ENCODE measurements around the gene CD36. TPM values are rescaled to one million over a fixed set of nuclear protein-coding genes. Genes with fewer than 3 reads are reported as not detected.

CD36 gene
- total and polyA plus RNA-seq, 2 experiments from 2014 or later = 0.40 to 1.8 TPM

DNA sequence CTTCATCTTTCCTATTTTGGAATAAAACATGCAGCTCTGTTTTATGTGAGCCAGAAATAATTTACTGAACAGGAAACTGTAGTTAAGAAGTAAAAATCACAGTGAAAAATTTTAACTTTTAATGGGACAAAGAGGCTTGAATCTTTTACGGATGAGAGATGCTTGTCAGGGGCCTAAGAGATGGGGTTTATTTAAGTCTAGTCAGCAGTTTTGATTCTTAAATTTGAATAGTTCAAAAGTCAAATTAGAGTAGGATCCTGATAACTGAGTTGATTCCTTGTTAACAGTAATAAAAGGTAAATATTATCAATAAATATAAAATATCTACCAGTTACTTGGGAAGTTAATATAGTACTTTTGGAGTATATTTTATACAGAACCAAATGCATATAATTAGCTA lies 24.9 kb upstream of the CD36 start:
- Histone ChIP-seq H3K27me3 (ENCODE audit: insufficient read depth) (no peaks in the 10 kb centered on the region), H3K9me2 (ENCODE audit: insufficient read depth) (no peaks in the 10 kb centered on the region; the same call in 1 of the 2 replicates), H3K4me3 (no peak overlapping the region), H3K4me2 (no peak overlapping the region), H3F3A (replicated peaks; ENCODE audit: low read depth) (no peaks in the 10 kb centered on the region), H3K27ac (ENCODE audit: low read depth) (no peak overlapping the region), H3K4me1 (ENCODE audit: insufficient read depth) (peaks cover 11% of the 10 kb centered on the region; the same call in 1 of the 2 replicates), H3K36me3 (ENCODE audit: insufficient read depth) (no peaks in the 10 kb centered on the region), H3K79me2 (replicated peaks; ENCODE audit: insufficient read depth) (no peaks in the 10 kb centered on the region), H2AFZ (no peak overlapping the region), H4K20me1 (replicated peaks; ENCODE audit: insufficient read depth) (no peaks in the 10 kb centered on the region)
- H3K27me3 Mint-ChIP-seq (ENCODE audit: insufficient read depth, low read depth, poor library complexity) = peaks cover 2% of the 10 kb centered on the region
- no peaks in the 10 kb centered on the region for H3K36me3 Mint-ChIP-seq (ENCODE audit: low read depth)
- no peak overlapping the region for H3K27ac Mint-ChIP-seq
- 0 out of 3 replicates have a peak, but pooled peaks cover 2% of the 10 kb centered on the region for H3K9me3 Mint-ChIP-seq
- ATAC-seq = no peak
- H3K4me3 Mint-ChIP-seq = no peak overlapping the region
- peaks cover 17% of the 10 kb centered on the region for H3K4me1 Mint-ChIP-seq
- no peak for TF ChIP-seq JUNB (IDR thresholded peaks at IDR 0.05; ENCODE audit: unreplicated experiment)
- TF ChIP-seq ZNF331 (CRISPR knock-in tag; IDR thresholded peaks at IDR 0.05; ENCODE audit: low read depth) = no peak
- TF ChIP-seq EZH2 (IDR thresholded peaks at IDR 0.05; ENCODE audit: low read depth, unreplicated experiment) = no peak
- TF ChIP-seq, protein P1, sequence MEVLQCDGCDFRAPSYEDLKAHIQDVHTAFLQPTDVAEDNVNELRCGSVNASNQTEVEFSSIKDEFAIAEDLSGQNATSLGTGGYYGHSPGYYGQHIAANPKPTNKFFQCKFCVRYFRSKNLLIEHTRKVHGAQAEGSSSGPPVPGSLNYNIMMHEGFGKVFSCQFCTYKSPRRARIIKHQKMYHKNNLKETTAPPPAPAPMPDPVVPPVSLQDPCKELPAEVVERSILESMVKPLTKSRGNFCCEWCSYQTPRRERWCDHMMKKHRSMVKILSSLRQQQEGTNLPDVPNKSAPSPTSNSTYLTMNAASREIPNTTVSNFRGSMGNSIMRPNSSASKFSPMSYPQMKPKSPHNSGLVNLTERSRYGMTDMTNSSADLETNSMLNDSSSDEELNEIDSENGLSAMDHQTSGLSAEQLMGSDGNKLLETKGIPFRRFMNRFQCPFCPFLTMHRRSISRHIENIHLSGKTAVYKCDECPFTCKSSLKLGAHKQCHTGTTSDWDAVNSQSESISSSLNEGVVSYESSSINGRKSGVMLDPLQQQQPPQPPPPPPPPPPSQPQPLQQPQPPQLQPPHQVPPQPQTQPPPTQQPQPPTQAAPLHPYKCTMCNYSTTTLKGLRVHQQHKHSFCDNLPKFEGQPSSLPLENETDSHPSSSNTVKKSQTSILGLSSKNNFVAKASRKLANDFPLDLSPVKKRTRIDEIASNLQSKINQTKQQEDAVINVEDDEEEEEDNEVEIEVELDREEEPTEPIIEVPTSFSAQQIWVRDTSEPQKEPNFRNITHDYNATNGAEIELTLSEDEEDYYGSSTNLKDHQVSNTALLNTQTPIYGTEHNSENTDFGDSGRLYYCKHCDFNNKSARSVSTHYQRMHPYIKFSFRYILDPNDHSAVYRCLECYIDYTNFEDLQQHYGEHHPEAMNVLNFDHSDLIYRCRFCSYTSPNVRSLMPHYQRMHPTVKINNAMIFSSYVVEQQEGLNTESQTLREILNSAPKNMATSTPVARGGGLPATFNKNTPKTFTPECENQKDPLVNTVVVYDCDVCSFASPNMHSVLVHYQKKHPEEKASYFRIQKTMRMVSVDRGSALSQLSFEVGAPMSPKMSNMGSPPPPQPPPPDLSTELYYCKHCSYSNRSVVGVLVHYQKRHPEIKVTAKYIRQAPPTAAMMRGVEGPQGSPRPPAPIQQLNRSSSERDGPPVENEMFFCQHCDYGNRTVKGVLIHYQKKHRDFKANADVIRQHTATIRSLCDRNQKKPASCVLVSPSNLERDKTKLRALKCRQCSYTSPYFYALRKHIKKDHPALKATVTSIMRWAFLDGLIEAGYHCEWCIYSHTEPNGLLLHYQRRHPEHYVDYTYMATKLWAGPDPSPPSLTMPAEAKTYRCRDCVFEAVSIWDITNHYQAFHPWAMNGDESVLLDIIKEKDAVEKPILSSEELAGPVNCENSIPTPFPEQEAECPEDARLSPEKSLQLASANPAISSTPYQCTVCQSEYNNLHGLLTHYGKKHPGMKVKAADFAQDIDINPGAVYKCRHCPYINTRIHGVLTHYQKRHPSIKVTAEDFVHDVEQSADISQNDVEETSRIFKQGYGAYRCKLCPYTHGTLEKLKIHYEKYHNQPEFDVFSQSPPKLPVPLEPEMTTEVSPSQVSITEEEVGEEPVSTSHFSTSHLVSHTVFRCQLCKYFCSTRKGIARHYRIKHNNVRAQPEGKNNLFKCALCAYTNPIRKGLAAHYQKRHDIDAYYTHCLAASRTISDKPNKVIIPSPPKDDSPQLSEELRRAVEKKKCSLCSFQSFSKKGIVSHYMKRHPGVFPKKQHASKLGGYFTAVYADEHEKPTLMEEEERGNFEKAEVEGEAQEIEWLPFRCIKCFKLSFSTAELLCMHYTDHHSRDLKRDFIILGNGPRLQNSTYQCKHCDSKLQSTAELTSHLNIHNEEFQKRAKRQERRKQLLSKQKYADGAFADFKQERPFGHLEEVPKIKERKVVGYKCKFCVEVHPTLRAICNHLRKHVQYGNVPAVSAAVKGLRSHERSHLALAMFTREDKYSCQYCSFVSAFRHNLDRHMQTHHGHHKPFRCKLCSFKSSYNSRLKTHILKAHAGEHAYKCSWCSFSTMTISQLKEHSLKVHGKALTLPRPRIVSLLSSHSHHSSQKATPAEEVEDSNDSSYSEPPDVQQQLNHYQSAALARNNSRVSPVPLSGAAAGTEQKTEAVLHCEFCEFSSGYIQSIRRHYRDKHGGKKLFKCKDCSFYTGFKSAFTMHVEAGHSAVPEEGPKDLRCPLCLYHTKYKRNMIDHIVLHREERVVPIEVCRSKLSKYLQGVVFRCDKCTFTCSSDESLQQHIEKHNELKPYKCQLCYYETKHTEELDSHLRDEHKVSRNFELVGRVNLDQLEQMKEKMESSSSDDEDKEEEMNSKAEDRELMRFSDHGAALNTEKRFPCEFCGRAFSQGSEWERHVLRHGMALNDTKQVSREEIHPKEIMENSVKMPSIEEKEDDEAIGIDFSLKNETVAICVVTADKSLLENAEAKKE (CRISPR knock-in tag; IDR thresholded peaks at IDR 0.05) = no peak
- TF ChIP-seq EZH2phosphoT487 (IDR thresholded peaks at IDR 0.05; ENCODE audit: unreplicated experiment) = no peak
- no peak for TF ChIP-seq POLR2AphosphoS5 (IDR thresholded peaks at IDR 0.05; ENCODE audit: low read depth)
- TF ChIP-seq NANOG (IDR thresholded peaks at IDR 0.05; ENCODE audit: borderline replicate concordance) = no peak
- TF ChIP-seq, protein P2, sequence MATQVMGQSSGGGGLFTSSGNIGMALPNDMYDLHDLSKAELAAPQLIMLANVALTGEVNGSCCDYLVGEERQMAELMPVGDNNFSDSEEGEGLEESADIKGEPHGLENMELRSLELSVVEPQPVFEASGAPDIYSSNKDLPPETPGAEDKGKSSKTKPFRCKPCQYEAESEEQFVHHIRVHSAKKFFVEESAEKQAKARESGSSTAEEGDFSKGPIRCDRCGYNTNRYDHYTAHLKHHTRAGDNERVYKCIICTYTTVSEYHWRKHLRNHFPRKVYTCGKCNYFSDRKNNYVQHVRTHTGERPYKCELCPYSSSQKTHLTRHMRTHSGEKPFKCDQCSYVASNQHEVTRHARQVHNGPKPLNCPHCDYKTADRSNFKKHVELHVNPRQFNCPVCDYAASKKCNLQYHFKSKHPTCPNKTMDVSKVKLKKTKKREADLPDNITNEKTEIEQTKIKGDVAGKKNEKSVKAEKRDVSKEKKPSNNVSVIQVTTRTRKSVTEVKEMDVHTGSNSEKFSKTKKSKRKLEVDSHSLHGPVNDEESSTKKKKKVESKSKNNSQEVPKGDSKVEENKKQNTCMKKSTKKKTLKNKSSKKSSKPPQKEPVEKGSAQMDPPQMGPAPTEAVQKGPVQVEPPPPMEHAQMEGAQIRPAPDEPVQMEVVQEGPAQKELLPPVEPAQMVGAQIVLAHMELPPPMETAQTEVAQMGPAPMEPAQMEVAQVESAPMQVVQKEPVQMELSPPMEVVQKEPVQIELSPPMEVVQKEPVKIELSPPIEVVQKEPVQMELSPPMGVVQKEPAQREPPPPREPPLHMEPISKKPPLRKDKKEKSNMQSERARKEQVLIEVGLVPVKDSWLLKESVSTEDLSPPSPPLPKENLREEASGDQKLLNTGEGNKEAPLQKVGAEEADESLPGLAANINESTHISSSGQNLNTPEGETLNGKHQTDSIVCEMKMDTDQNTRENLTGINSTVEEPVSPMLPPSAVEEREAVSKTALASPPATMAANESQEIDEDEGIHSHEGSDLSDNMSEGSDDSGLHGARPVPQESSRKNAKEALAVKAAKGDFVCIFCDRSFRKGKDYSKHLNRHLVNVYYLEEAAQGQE (IDR thresholded peaks at IDR 0.05; ENCODE audit: unreplicated experiment) = no peak
- TF ChIP-seq ZNF114 (CRISPR knock-in tag; IDR thresholded peaks at IDR 0.05) = no peak
- no peak for TF ChIP-seq STAT1 (IDR thresholded peaks at IDR 0.05; ENCODE audit: unreplicated experiment)
- TF ChIP-seq, protein P3, sequence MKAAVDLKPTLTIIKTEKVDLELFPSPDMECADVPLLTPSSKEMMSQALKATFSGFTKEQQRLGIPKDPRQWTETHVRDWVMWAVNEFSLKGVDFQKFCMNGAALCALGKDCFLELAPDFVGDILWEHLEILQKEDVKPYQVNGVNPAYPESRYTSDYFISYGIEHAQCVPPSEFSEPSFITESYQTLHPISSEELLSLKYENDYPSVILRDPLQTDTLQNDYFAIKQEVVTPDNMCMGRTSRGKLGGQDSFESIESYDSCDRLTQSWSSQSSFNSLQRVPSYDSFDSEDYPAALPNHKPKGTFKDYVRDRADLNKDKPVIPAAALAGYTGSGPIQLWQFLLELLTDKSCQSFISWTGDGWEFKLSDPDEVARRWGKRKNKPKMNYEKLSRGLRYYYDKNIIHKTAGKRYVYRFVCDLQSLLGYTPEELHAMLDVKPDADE (IDR thresholded peaks at IDR 0.05) = no peak
- TF ChIP-seq, protein P4, sequence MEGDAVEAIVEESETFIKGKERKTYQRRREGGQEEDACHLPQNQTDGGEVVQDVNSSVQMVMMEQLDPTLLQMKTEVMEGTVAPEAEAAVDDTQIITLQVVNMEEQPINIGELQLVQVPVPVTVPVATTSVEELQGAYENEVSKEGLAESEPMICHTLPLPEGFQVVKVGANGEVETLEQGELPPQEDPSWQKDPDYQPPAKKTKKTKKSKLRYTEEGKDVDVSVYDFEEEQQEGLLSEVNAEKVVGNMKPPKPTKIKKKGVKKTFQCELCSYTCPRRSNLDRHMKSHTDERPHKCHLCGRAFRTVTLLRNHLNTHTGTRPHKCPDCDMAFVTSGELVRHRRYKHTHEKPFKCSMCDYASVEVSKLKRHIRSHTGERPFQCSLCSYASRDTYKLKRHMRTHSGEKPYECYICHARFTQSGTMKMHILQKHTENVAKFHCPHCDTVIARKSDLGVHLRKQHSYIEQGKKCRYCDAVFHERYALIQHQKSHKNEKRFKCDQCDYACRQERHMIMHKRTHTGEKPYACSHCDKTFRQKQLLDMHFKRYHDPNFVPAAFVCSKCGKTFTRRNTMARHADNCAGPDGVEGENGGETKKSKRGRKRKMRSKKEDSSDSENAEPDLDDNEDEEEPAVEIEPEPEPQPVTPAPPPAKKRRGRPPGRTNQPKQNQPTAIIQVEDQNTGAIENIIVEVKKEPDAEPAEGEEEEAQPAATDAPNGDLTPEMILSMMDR (conservative IDR thresholded peaks at IDR 0.05; ENCODE audit: low read depth in 2 of 2) = no peak
- TF ChIP-seq CREB1 (CRISPR knock-in tag; IDR thresholded peaks at IDR 0.05; ENCODE audit: low read depth) = no peak
- DNase-seq (ENCODE audit: low spot score) = no peak
